ENCODE data around the gene FBXL13.
A peak's percentile ranks its signal among the peaks of the same experiment; 100 is the strongest.
"Not testable (repeated sequence)": the region's sequence is repeated elsewhere in the genome, so short reads cannot be mapped to it uniquely, and the experiment has no call there.

FBXL13 gene

DNA sequence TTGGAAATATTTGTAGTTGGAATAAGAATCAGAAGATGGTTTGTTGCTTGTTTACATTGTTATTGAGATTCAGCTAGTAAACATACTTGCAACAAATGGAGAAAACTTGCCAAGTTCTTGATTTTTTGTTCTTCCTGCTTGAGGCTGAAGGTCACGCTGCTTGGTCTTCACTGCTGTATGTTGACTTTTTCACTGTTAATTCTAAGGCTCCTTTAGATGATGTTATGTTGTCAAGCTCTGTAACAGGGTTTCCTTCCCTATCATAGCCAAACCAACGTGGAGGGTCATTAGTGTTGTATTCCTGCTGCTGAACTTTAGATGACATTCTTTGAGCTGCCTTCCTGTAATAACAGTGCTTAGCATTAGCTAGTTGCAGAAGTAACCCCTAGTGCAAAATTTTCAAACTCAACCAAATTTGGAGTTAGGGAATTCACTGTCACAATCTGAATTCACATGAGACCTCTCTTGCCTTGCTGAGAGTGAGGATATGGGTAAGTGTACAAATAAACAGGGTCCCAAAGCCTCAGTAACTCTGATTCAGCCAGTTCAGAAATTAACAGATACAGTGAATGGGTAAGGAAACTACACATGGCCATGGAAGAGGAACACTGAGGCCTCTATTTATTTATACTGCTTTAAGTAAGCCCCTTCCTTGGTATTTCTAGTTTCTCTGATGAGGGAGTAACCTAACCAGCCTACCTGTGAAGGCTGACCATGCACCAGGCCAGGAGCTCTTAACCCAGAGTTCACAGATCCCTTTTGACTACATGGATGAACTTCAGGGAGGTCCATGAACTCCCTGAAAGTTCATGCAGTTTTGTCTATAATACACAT is 261.2 kb downstream of the FBXL13 start:
- TF ChIP-seq, protein P1, sequence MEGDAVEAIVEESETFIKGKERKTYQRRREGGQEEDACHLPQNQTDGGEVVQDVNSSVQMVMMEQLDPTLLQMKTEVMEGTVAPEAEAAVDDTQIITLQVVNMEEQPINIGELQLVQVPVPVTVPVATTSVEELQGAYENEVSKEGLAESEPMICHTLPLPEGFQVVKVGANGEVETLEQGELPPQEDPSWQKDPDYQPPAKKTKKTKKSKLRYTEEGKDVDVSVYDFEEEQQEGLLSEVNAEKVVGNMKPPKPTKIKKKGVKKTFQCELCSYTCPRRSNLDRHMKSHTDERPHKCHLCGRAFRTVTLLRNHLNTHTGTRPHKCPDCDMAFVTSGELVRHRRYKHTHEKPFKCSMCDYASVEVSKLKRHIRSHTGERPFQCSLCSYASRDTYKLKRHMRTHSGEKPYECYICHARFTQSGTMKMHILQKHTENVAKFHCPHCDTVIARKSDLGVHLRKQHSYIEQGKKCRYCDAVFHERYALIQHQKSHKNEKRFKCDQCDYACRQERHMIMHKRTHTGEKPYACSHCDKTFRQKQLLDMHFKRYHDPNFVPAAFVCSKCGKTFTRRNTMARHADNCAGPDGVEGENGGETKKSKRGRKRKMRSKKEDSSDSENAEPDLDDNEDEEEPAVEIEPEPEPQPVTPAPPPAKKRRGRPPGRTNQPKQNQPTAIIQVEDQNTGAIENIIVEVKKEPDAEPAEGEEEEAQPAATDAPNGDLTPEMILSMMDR (IDR thresholded peaks at IDR 0.05; ENCODE audit: insufficient read depth, missing control alignments), result no peak
- FAIRE-seq, result no peak

DNA sequence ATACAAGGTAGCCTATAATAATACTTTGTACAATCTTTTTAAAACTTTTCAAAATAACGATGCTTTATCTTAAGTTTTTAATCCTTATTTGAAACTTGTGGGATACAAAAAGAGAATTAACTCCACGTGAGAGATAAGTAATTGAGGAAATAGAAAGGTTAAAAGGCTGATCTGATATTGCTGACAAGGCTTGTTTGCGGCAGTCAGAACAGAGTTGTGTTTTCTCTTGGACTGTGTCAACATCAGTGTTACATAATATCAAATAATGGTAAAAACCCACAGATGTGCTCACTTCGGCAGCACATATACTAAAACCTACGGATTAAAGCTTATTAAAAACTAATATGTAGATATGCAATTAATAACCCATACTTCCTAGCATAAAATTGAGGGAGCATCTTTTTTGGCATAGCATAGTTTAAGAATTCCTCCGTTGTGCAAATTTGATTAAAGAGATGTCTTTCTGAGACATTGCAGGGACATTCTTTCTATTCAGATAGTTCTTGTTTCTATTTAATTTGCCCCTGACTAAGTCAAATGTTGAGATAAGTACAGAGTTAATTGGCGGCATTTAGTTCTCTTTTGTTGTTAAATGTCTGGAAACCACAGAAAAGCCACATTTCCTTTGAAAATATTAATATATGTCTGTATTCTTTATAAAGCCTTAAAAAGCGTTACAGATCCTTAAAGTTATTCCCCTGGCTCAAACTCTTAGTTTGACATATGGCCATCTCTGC is 262.5 kb downstream of the FBXL13 start:
- TF ChIP-seq, protein P1 (IDR thresholded peaks at IDR 0.05; ENCODE audit: insufficient read depth, missing control alignments), result no peak
- DNase-seq (ENCODE audit: insufficient read length, low spot score) (no peak), FAIRE-seq (no peak)

More for the DNA sequence above, 261.2 kb downstream of the FBXL13 start:
- DNase-seq (ENCODE audit: insufficient read length, low spot score), result no peak

DNA sequence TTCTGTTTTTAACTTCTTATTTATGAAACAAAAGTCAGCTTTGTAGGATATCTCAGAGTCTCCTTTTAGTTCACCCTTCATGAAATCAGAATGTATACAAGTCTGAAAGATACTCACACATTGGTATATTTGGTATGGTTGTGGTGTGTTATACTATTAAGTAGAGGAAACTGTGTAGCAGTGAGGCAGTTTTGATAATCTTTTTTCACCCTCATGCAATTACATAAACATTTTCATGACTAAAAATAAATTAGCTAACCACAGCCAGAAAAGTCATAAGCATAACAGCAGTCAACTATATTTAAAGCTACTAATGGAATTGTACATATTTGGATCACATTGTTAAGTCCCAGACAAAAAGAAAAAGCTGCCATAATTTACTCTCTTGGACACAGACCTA is 263.7 kb downstream of the FBXL13 start:
- TF ChIP-seq, protein P1 (IDR thresholded peaks at IDR 0.05; ENCODE audit: insufficient read depth, missing control alignments), result no peak
- FAIRE-seq, result no peak
- DNase-seq (ENCODE audit: insufficient read length, low spot score), result no peak

DNA sequence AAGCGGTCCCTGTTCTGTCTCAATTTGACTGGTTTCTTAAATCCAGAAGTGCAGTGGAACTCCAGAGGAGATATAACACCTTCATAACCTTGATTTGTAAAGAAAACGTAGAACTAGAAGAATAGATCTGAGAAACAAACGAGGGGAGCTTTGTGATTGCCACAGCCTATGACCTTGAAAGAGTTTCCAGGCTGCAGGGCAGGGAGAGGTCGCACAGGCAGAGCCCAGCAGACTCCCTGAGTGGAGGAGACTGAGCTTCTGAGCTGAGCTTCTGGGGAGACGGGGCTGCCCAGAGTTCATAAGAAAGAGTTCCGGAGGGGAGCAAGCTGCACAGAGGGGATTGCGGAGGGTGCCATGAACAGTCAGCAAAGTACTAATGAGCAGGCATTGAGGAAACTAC is 268.0 kb downstream of the FBXL13 start:
- FAIRE-seq (no peak), DNase-seq (ENCODE audit: insufficient read length, low spot score) (no peak)
- TF ChIP-seq, protein P1 (IDR thresholded peaks at IDR 0.05; ENCODE audit: insufficient read depth, missing control alignments), result no peak

DNA sequence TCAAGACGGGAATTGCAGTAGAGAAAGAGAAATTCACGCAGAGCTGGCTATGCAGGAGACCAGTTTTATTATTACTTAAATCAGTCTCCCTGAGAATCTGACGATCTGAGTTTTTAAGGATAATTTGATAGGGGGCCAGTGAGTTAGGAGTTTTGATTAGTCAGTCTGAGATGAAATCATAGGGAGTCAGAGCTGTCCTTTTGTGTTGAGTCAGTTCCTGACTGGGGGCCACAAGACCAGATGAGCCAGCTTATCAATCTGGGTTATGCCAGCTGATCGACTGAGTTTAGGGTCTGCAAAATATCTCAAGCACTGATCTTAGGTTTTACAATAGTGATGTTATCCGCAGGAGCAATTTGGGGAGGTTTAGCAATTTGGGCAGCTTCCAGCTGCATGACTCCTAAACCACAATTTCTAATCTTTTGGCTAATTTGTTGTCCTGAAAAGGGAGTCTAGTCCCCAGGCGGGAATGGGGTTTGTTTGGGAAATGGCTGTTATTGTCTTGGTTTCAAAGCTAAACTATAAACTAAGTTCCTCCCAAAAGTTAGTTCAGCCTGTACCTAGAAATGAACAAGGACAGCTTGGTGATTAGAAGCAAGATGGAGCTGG is 278.5 kb downstream of the FBXL13 start:
- DNase-seq (ENCODE audit: insufficient read length, low spot score); FAIRE-seq: not testable (repeated sequence)

DNA sequence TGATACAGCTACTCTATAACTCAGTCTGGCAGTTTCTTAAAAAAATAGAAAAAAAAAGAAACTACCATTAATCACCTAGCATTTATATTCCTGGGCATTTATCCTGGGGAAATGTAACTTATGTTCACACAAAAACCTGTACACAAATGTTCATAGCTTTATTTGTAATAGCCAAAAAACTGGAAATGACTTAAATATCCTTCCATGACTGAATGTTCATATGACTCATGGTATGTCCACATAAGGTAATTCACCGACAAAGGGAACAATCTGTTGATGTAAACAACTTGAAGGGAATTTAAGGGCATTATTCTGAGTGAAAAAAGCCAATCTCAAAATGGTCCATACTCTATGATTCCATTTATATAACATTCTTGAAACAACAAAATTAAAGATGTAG is 280.0 kb downstream of the FBXL13 start:
- peak; percentile 71 for FAIRE-seq
- not testable (repeated sequence) for DNase-seq (ENCODE audit: insufficient read length, low spot score)

DNA sequence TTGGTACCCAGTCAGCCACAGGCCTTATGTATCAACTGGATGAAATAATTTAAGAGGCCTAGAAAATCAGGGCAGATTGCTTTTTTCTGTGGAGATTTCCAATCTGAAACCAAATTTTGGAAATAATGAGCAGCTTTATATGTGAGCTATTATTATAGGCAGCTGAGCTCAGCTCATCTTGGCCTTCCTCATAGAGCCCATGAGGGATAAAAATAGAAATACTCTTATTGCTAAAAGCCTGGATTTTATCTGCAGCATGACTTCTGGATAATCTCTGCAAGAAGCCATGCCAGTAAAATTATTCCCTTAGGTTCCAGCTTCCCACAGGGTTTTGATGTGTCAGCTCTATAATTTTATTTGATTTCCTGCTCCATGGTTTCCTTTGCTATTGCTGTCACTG is 282.8 kb downstream of the FBXL13 start:
- not testable (repeated sequence) for FAIRE-seq

DNA sequence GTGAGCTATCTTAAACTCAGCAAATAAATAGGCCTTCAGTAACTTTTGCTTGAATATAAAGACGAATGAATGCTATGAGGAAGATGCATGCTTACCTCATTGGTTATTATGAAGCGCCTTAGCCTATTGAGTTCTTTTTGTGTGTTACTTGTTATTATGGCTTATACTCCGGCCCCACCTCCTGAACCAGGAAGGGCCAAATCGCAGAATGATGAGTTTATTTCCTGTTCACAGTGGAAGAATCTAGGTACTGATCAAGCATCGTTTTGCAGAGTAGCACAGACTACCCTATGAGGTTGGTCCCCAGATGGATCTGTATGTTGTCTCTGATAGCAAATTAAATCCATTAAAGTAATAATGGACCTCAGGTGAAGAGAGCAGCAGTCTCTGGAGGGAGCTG is 283.2 kb downstream of the FBXL13 start:
- FAIRE-seq; DNase-seq (ENCODE audit: insufficient read length, low spot score): not testable (repeated sequence)

More for the DNA sequence above, 282.8 kb downstream of the FBXL13 start:
- not testable (repeated sequence) for DNase-seq (ENCODE audit: insufficient read length, low spot score)

DNA sequence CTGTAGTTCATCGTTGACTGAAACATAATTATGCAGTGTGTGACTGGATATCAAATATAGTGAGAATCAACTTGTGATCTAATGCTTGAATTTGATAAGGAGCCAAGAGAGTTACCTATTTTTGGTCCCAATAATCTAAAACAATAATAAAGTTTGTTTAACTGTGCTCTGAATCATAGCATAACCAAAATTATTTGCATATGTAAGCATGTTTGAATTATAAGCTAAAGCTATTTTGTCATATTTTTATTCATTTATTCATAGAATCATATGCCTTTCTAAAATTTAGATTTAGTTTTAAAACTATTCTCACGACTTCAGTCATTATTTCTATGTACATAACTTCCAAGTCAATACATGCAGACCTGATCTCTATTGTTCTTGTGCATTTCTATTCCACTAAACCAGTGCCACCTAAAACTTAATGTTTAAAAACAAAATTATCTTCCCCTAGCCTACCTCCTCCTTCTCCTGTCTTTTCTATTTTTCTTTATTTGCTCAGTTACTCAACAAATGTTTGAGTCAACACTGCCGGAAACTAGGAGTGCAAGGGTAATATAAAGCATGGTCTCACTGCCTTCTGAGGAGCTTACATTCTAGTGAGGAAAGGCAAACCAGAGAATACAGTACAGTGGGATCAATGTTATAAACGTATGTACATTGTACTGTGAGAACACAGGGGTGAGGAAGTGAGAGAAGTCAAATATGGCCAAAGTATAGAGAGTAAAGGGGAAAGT is 284.1 kb downstream of the FBXL13 start:
- FAIRE-seq; DNase-seq (ENCODE audit: insufficient read length, low spot score): not testable (repeated sequence)

DNA sequence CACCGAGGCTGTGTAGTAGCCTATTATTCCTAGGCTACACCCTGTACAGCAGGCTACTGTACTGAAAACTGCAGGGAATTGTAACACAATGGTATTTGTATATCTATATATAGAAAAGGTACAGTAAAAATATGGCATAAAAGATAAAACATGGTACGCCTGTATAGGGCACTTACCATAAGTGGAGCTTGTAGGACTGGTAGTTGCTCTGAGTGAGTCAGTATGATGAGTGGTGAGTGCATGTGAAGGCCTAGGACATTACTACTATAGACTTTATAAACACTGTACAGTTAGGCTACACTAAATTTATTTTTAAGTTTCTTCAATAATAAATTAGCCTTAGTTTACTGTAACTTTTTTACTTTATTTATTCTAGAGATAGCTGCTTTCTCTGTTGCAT is 285.8 kb downstream of the FBXL13 start:
- not testable (repeated sequence) for DNase-seq (ENCODE audit: insufficient read length, low spot score); FAIRE-seq

DNA sequence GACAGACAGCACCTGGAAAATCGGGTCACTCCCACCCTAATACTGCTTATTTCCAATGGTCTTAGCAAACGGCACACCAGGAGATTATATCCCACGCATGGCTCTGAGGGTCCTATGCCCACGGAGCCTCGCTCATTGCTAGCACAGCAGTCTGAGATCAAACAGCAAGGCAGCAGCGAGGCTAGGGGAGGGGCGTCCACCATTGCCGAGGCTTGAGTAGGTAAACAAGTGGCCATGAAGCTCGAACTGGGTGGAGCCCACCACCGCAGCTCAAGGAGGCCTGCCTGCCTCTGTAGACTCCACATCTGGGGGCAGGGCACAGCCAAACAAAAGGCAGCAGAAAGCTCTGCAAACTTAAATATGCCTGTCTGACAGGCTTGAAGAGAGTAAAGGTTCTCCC is 293.7 kb downstream of the FBXL13 start:
- not testable (repeated sequence) for FAIRE-seq; DNase-seq (ENCODE audit: insufficient read length, low spot score)

DNA sequence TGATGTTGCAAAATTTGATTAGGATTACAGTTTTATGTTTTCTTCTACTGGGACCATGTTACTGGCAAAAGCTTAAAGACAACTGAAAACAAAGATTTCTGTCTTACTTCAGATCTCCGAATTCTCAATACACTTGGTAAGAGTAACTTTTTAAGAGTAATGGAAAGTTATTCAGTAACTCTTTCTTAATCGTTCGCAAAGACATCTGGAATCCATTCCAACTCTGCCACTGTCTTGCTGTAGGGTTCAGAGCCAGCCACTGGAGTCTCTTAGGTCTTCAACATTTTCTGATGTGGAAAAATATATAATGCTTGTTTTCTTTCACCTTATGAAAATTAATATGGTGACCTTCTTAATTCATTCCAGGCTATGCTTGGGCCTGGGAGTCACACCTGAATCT is 295.9 kb downstream of the FBXL13 start:
- not testable (repeated sequence) for DNase-seq (ENCODE audit: insufficient read length, low spot score); FAIRE-seq

DNA sequence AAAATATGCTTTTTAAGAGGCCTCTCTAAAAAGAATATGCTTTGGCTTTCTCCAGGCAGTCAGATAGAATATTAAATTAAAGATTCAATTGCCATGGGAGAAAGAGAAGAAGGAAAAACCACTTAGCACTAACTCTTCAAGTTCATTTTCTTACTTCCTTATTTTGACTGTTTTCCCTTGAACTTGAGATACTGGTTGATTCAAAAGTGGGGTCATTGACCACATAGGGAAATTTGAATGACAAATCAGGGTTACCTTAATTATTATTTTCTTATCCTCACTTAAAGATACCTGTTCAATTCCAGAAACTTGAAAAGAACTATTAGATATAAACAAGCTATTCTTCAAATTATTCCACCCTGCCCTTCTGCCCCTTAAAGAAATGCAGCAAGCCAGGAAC is 298.4 kb downstream of the FBXL13 start:
- not testable (repeated sequence) for FAIRE-seq; DNase-seq (ENCODE audit: insufficient read length, low spot score)

DNA sequence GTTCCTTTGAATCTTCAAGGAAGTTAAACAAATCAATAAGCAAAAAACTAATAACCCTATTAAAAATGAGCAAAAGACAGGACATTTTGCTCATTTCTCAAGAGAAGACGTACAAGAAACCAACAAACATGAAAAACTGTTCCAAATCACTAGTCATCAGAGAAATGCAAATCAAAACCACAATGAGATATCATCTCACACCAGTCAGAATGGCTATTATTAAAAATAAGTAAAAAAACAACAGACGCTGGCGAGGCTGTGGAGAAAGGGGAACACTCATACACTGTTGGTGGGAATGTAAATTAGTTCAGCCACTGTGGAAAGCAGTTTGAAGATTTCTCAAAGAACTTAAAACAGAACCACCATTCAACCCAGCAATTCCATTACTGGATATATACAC is 304.1 kb downstream of the FBXL13 start:
- DNase-seq (ENCODE audit: insufficient read length, low spot score); FAIRE-seq: not testable (repeated sequence)
